ENCODE results near the gene CELSR1. TPM values are rescaled to one million over a fixed set of nuclear protein-coding genes. Genes with fewer than 3 reads are reported as not detected.

Gene CELSR1
- total and polyA plus RNA-seq, 2 donors (not counting 1 experiment from before 2014, with no cell fraction given): 30.2 to 34.8 TPM

DNA sequence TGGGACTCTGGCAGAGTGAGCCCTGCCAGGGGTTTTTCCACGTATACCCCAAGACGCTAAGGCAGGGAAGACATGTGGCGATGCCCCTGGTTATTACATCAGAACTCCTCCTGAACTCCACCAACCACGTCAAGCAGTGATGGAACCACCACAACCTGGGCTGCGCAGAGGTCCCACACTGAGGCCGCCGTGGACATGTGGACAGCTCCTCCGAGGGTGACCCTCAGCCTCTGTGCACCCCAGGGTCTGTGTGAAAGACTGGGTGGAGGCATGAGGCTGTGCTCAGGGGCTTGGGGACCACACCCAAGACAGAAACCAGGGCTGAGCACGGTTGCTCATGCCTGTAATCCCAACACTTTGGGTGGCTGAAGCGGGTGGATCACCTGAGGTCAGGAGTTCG is 149.7 kb downstream of the CELSR1 start:
- ChIA-PET CTCF (no interaction called here), POLR2A (no interaction called here)
- Mint-ChIP-seq H3K27ac (no peak overlapping the region), H3K4me3 (no peak overlapping the region), H3K9me3 (ENCODE audit: insufficient read depth) (no peaks in the 10 kb centered on the region), H3K27me3 (no peaks in the 10 kb centered on the region), H3K4me1 (no peaks in the 10 kb centered on the region)
- Histone ChIP-seq H3K4me3 (ENCODE audit: control extremely low read depth in 1 of 5, extremely low read depth in 1 of 5, insufficient read depth in 1 of 5, low read depth in 2 of 5, low read length in 4 of 5) (no peak overlapping the region), H3K4me1 (ENCODE audit: control insufficient read depth in 2 of 2, insufficient read depth in 2 of 2, low read length in 2 of 2) (no peaks in the 10 kb centered on the region), H3K9me3 (ENCODE audit: control extremely low read depth in 1 of 3, control insufficient read depth in 2 of 3, insufficient read depth in 1 of 3, low read length in 2 of 3) (peaks cover 0 to 2% (median 0%) of the 10 kb centered on the region in 3 donors), H3K4me2 (replicated peaks; ENCODE audit: low read depth, low read length, poor library complexity, severe bottlenecking) (no peak overlapping the region), H4K20me1 (ENCODE audit: control insufficient read depth, insufficient read depth, low read length, poor library complexity, severe bottlenecking) (no peaks in the 10 kb centered on the region), H3K9ac (ENCODE audit: low read length) (no peak overlapping the region), H3K79me2 (ENCODE audit: control insufficient read depth, insufficient read depth, low read length) (no peaks in the 10 kb centered on the region), H3K36me3 (replicated peaks in 1 of 2; ENCODE audit: control extremely low read depth in 1 of 2, control insufficient read depth in 1 of 2, extremely low read depth in 1 of 2, insufficient read depth in 2 of 2, low read length in 1 of 2) (peaks cover 0 to 40% of the 10 kb centered on the region in 2 experiments), H3K27me3 (replicated peaks in 1 of 4; ENCODE audit: control extremely low read depth in 1 of 4, control insufficient read depth in 3 of 4, insufficient read depth in 4 of 4, low read length in 3 of 4) (no peaks in the 10 kb centered on the region), H3K27ac (ENCODE audit: low read length in 2 of 2) (no peak overlapping the region), H2AFZ (ENCODE audit: insufficient read depth, low read depth, low read length, poor library complexity, severe bottlenecking) (no peak overlapping the region)
- no peak for ATAC-seq (ENCODE audit: low read depth)
- TF ChIP-seq EZH2 (IDR thresholded peaks at IDR 0.05; ENCODE audit: borderline replicate concordance, insufficient read depth, low read depth, low read length, poor library complexity, severe bottlenecking): no peak
- TF ChIP-seq, protein P1, sequence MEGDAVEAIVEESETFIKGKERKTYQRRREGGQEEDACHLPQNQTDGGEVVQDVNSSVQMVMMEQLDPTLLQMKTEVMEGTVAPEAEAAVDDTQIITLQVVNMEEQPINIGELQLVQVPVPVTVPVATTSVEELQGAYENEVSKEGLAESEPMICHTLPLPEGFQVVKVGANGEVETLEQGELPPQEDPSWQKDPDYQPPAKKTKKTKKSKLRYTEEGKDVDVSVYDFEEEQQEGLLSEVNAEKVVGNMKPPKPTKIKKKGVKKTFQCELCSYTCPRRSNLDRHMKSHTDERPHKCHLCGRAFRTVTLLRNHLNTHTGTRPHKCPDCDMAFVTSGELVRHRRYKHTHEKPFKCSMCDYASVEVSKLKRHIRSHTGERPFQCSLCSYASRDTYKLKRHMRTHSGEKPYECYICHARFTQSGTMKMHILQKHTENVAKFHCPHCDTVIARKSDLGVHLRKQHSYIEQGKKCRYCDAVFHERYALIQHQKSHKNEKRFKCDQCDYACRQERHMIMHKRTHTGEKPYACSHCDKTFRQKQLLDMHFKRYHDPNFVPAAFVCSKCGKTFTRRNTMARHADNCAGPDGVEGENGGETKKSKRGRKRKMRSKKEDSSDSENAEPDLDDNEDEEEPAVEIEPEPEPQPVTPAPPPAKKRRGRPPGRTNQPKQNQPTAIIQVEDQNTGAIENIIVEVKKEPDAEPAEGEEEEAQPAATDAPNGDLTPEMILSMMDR (IDR thresholded peaks at IDR 0.05): no peak
- intact Hi-C loops (cut with micrococcal nuclease): no loop called here
- DNase-seq: no peak
- WGBS (ENCODE audit: insufficient coverage): 100% methylated on average over 8 of the region's 11 CpGs

- DNase-seq: no peak
- CTCF ChIA-PET: interaction anchor here (0.6 kb wide), 1 partner anchor 19 kb away, joined by 4 read pairs; no protein-coding TSS in a partner anchor
- no peak for ATAC-seq (ENCODE audit: low read depth)
Observed at GRCh38 chr22:46386312-46386711, 151.1 kb downstream of the CELSR1 start.

More at GRCh38 chr22:46386312-46386711, 151.1 kb downstream of the CELSR1 start:
- Histone ChIP-seq H3K27me3 (replicated peaks in 1 of 4; ENCODE audit: control extremely low read depth in 1 of 4, control insufficient read depth in 3 of 4, insufficient read depth in 4 of 4, low read length in 3 of 4) (no peaks in the 10 kb centered on the region), H3K4me3 (ENCODE audit: control extremely low read depth in 1 of 5, extremely low read depth in 1 of 5, insufficient read depth in 1 of 5, low read depth in 2 of 5, low read length in 4 of 5) (no peak overlapping the region), H3K9ac (ENCODE audit: low read length) (no peak overlapping the region), H3K27ac (ENCODE audit: low read length in 2 of 2) (no peak overlapping the region), H3K36me3 (replicated peaks in 1 of 2; ENCODE audit: control extremely low read depth in 1 of 2, control insufficient read depth in 1 of 2, extremely low read depth in 1 of 2, insufficient read depth in 2 of 2, low read length in 1 of 2) (peaks cover 0 to 39% of the 10 kb centered on the region in 2 experiments), H3K79me2 (ENCODE audit: control insufficient read depth, insufficient read depth, low read length) (no peaks in the 10 kb centered on the region), H3K4me2 (replicated peaks; ENCODE audit: low read depth, low read length, poor library complexity, severe bottlenecking) (no peak overlapping the region), H3K9me3 (ENCODE audit: control extremely low read depth in 1 of 3, control insufficient read depth in 2 of 3, insufficient read depth in 1 of 3, low read length in 2 of 3) (peaks cover 0 to 6% (median 0%) of the 10 kb centered on the region in 3 donors), H4K20me1 (ENCODE audit: control insufficient read depth, insufficient read depth, low read length, poor library complexity, severe bottlenecking) (no peaks in the 10 kb centered on the region), H3K4me1 (ENCODE audit: control insufficient read depth in 2 of 2, insufficient read depth in 2 of 2, low read length in 2 of 2) (no peaks in the 10 kb centered on the region), H2AFZ (ENCODE audit: insufficient read depth, low read depth, low read length, poor library complexity, severe bottlenecking) (no peak overlapping the region)
- WGBS (ENCODE audit: insufficient coverage): 98% methylated on average over 26 of the region's 27 CpGs
- Mint-ChIP-seq H3K4me3 (no peak overlapping the region), H3K4me1 (no peaks in the 10 kb centered on the region), H3K9me3 (ENCODE audit: insufficient read depth) (no peaks in the 10 kb centered on the region), H3K27me3 (no peaks in the 10 kb centered on the region), H3K27ac (no peak overlapping the region)
- intact Hi-C loops (cut with micrococcal nuclease): no loop called here
- TF ChIP-seq, protein P1 (IDR thresholded peaks at IDR 0.05): no peak
- TF ChIP-seq EZH2 (IDR thresholded peaks at IDR 0.05; ENCODE audit: borderline replicate concordance, insufficient read depth, low read depth, low read length, poor library complexity, severe bottlenecking): no peak
- POLR2A ChIA-PET: no interaction called here
